Activated naive CD4-positive, alpha-beta T cell treated with anti-CD3 and anti-CD28 coated beads, Interleukin-2, amount 50 U/mL, for 16 hours (primary cell): ENCODE data around the gene C5orf46.
"Not testable (repeated sequence)": the region's sequence is repeated elsewhere in the genome, so short reads cannot be mapped to it uniquely, and the experiment has no call there.

Experiments used
- DNase-seq: peaks from one replicate; pipeline ENCODE4 v3.0.0-alpha.2; 2020

Gene C5orf46

GRCh38 chr5:147892696-147893296 is 13.5 kb downstream of the C5orf46 start:
- no peak for DNase-seq

GRCh38 chr5:147887930-147888329 is 18.4 kb downstream of the C5orf46 start:
- DNase-seq: no peak

GRCh38 chr5:147887026-147887627 is 19.2 kb downstream of the C5orf46 start:
- DNase-seq: no peak

GRCh38 chr5:147882586-147883313 is 23.6 kb downstream of the C5orf46 start:
- DNase-seq: no peak

- no peak for DNase-seq
Observed at GRCh38 chr5:147880487-147880886, 25.9 kb downstream of the C5orf46 start.

GRCh38 chr5:147879784-147880183 is 26.6 kb downstream of the C5orf46 start:
- DNase-seq: no peak

GRCh38 chr5:147878066-147878759 is 28.1 kb downstream of the C5orf46 start, which contains the start of gene SCGB3A2:
Gene SCGB3A2, plus strand, starts transcription at chr5:147878711. Its CDS starts 93 bp downstream, at chr5:147878804.
- DNase-seq: no peak

GRCh38 chr5:147876626-147877025 is 29.7 kb downstream of the C5orf46 start:
- no peak for DNase-seq

- no peak for DNase-seq
Observed at GRCh38 chr5:147876141-147876540, 30.2 kb downstream of the C5orf46 start.

- no peak for DNase-seq
Observed at GRCh38 chr5:147874910-147875367, 31.4 kb downstream of the C5orf46 start.

- DNase-seq: not testable (repeated sequence)
Observed at GRCh38 chr5:147874118-147874875, 32.0 kb downstream of the C5orf46 start.

GRCh38 chr5:147872744-147873435 is 33.4 kb downstream of the C5orf46 start:
- DNase-seq: not testable (repeated sequence)

- not testable (repeated sequence) for DNase-seq
Observed at GRCh38 chr5:147871980-147872549, 34.3 kb downstream of the C5orf46 start.

- not testable (repeated sequence) for DNase-seq
Observed at GRCh38 chr5:147869892-147870291, 36.4 kb downstream of the C5orf46 start.

GRCh38 chr5:147869112-147869511 is 37.2 kb downstream of the C5orf46 start:
- DNase-seq: no peak

GRCh38 chr5:147863454-147864158 is 42.7 kb downstream of the C5orf46 start:
- DNase-seq: no peak

- DNase-seq: no peak
Observed at GRCh38 chr5:147860641-147861025, 45.7 kb downstream of the C5orf46 start.

GRCh38 chr5:147859962-147860640 is 46.2 kb downstream of the C5orf46 start:
- no peak for DNase-seq

GRCh38 chr5:147858565-147858964 is 47.8 kb downstream of the C5orf46 start:
- DNase-seq: no peak
